ENCODE results near the gene TMCO4.
A peak's percentile ranks its signal among the peaks of the same experiment; 100 is the strongest.

Gene TMCO4

GRCh38 chr1:19775317-19775716 is 24.4 kb downstream of the TMCO4 start:
- no peak for DNase-seq (ENCODE audit: low read depth)

- DNase-seq (ENCODE audit: low read depth): no peak
Observed at GRCh38 chr1:19774180-19774785, 25.4 kb downstream of the TMCO4 start.

GRCh38 chr1:19773485-19773884 is 26.2 kb downstream of the TMCO4 start:
- DNase-seq (ENCODE audit: low read depth): no peak

- DNase-seq (ENCODE audit: low read depth): no peak
Observed at GRCh38 chr1:19772053-19772452, 27.7 kb downstream of the TMCO4 start.

- no peak for DNase-seq (ENCODE audit: low read depth)
Observed at GRCh38 chr1:19771350-19771749, 28.4 kb downstream of the TMCO4 start.

GRCh38 chr1:19770436-19771190 is 29.1 kb downstream of the TMCO4 start:
- DNase-seq (ENCODE audit: low read depth): no peak

GRCh38 chr1:19769211-19769932 is 30.3 kb downstream of the TMCO4 start:
- DNase-seq (ENCODE audit: low read depth): no peak

GRCh38 chr1:19768353-19769210 is 31.1 kb downstream of the TMCO4 start:
- no peak for DNase-seq (ENCODE audit: low read depth)

GRCh38 chr1:19765623-19766022 is 34.1 kb downstream of the TMCO4 start:
- DNase-seq (ENCODE audit: low read depth): peak; percentile 92

GRCh38 chr1:19764848-19765247 is 34.9 kb downstream of the TMCO4 start:
- DNase-seq (ENCODE audit: low read depth): no peak

- DNase-seq (ENCODE audit: low read depth): no peak
Observed at GRCh38 chr1:19762175-19762779, 37.4 kb downstream of the TMCO4 start.

GRCh38 chr1:19759740-19760089 is 40.0 kb downstream of the TMCO4 start:
- no peak for DNase-seq (ENCODE audit: low read depth)

GRCh38 chr1:19758227-19758830 is 41.4 kb downstream of the TMCO4 start:
- DNase-seq (ENCODE audit: low read depth): peak; percentile 93

GRCh38 chr1:19757641-19758040 is 42.1 kb downstream of the TMCO4 start:
- no peak for DNase-seq (ENCODE audit: low read depth)

- no peak for DNase-seq (ENCODE audit: low read depth)
Observed at GRCh38 chr1:19756480-19756879, 43.2 kb downstream of the TMCO4 start.

GRCh38 chr1:19754482-19754881 is 45.2 kb downstream of the TMCO4 start:
- DNase-seq (ENCODE audit: low read depth): no peak

- no peak for DNase-seq (ENCODE audit: low read depth)
Observed at GRCh38 chr1:19752083-19752696, 47.5 kb downstream of the TMCO4 start.

- DNase-seq (ENCODE audit: low read depth): no peak
Observed at GRCh38 chr1:19750882-19751276, 48.8 kb downstream of the TMCO4 start.

GRCh38 chr1:19750101-19750881 is 49.4 kb downstream of the TMCO4 start:
- DNase-seq (ENCODE audit: low read depth): no peak

- DNase-seq (ENCODE audit: low read depth): no peak
Observed at GRCh38 chr1:19749685-19750084, 50.0 kb downstream of the TMCO4 start.
